ENCODE results near the gene HYAL1.

- TF ChIP-seq CSRNP3 (CRISPR knock-in tag; IDR thresholded peaks at IDR 0.05) (no peak), ZFP3 (CRISPR knock-in tag; IDR thresholded peaks at IDR 0.05) (no peak), RARB (CRISPR knock-in tag; IDR thresholded peaks at IDR 0.05) (no peak), TOX (CRISPR knock-in tag; IDR thresholded peaks at IDR 0.05; ENCODE audit: borderline replicate concordance) (no peak), PATZ1 (CRISPR knock-in tag; IDR thresholded peaks at IDR 0.05; ENCODE audit: borderline replicate concordance) (no peak), ARNTL (CRISPR knock-in tag; IDR thresholded peaks at IDR 0.05; ENCODE audit: borderline replicate concordance, low read depth) (no peak), GLIS3 (CRISPR knock-in tag; IDR thresholded peaks at IDR 0.05) (no peak), TCF4 (CRISPR knock-in tag; IDR thresholded peaks at IDR 0.05; ENCODE audit: borderline replicate concordance) (no peak), ZNF8 (CRISPR knock-in tag; IDR thresholded peaks at IDR 0.05) (no peak), ZFP30 (CRISPR knock-in tag; IDR thresholded peaks at IDR 0.05) (no peak), ESRRG (CRISPR knock-in tag; IDR thresholded peaks at IDR 0.05) (no peak)
- TF ChIP-seq, protein P1, sequence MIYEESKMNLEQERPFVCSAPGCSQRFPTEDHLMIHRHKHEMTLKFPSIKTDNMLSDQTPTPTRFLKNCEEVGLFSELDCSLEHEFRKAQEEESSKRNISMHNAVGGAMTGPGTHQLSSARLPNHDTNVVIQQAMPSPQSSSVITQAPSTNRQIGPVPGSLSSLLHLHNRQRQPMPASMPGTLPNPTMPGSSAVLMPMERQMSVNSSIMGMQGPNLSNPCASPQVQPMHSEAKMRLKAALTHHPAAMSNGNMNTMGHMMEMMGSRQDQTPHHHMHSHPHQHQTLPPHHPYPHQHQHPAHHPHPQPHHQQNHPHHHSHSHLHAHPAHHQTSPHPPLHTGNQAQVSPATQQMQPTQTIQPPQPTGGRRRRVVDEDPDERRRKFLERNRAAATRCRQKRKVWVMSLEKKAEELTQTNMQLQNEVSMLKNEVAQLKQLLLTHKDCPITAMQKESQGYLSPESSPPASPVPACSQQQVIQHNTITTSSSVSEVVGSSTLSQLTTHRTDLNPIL (CRISPR knock-in tag; IDR thresholded peaks at IDR 0.05; ENCODE audit: low read depth), result no peak
Measured at GRCh38 chr3:50317300-50317699, 13.9 kb upstream of the HYAL1 start.
